ENCODE data around the gene PARP12.

DNA sequence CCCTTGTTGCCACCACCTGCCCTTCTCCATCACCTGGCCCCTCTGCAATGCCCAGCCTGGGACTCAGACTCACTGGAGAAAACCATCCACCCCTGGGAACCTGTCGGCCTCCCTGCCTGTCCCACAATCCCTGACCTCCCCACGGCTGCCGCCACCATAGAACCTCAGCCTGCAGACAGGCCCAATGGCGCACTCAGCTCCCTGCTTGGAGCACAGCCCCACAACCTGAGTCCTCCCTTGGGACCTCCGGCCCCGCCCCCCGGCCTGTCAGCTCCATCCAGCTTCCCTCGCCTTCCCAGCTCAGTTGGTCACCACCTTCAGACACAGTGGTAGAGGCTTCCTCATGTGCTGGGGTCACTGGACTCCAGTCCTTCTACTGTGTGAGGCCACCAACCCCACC lies 41.1 kb downstream of the PARP12 start:
- TF ChIP-seq EZH2 (IDR thresholded peaks at IDR 0.05) = no peak
- TF ChIP-seq, protein P1, sequence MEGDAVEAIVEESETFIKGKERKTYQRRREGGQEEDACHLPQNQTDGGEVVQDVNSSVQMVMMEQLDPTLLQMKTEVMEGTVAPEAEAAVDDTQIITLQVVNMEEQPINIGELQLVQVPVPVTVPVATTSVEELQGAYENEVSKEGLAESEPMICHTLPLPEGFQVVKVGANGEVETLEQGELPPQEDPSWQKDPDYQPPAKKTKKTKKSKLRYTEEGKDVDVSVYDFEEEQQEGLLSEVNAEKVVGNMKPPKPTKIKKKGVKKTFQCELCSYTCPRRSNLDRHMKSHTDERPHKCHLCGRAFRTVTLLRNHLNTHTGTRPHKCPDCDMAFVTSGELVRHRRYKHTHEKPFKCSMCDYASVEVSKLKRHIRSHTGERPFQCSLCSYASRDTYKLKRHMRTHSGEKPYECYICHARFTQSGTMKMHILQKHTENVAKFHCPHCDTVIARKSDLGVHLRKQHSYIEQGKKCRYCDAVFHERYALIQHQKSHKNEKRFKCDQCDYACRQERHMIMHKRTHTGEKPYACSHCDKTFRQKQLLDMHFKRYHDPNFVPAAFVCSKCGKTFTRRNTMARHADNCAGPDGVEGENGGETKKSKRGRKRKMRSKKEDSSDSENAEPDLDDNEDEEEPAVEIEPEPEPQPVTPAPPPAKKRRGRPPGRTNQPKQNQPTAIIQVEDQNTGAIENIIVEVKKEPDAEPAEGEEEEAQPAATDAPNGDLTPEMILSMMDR (IDR thresholded peaks at IDR 0.05) = no peak

All from neural progenitor cell (in vitro differentiated cells).